Panc1 (cell line): ENCODE data around the gene P2RY2.

Source experiments
- POLR2AphosphoS5 ChIP-seq: IDR thresholded peaks from 2 replicates; pipeline ENCODE4 v1.6.1; 2012; ENCODE audit warnings: mild to moderate bottlenecking, low read depth, low read length, moderate library complexity
- REST ChIP-seq, 2 experiments: IDR thresholded peaks; 2 replicates each; pipeline ENCODE4 v1.6.1; 2011 to 2012; ENCODE audit warnings: low read depth in 2 of 2, control low read depth in 1 of 2, low read length in 1 of 2, mild to moderate bottlenecking in 1 of 2, moderate library complexity in 1 of 2; ENCODE audit not compliant: insufficient read depth in 1 of 2
- SIN3A ChIP-seq: IDR thresholded peaks from 2 replicates; pipeline ENCODE4 v1.6.1; 2012; ENCODE audit warnings: low read depth, mild to moderate bottlenecking, low read length, moderate library complexity, borderline replicate concordance; ENCODE audit not compliant: insufficient read depth
- TF ChIP-seq, protein P1 (sequence below): fragments of 450-650 bp; IDR thresholded peaks from 2 replicates; pipeline ENCODE4 v1.5.1; 2017; ENCODE audit warnings: mild to moderate bottlenecking

DNA sequence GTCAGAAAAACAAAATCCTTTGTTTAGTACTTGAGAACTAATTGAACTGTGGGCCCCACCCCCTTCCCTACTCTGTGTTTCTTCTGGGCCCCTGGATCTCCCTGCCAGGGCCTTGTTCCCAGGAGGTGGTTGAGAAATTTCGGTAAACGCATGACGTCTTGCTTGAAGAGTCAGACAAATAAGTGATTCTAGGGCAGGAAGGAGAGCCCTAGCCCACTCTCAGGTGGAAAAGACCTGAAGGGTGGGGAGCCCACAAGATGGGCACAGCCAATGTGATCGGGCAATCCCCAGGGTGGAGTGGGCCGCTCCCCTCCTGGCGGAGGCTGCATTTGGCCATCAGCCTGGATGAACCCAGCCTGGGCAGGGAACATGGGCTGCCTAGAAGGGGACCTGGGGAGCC lies 16.8 kb upstream of the P2RY2 start:
- TF ChIP-seq, protein P1, sequence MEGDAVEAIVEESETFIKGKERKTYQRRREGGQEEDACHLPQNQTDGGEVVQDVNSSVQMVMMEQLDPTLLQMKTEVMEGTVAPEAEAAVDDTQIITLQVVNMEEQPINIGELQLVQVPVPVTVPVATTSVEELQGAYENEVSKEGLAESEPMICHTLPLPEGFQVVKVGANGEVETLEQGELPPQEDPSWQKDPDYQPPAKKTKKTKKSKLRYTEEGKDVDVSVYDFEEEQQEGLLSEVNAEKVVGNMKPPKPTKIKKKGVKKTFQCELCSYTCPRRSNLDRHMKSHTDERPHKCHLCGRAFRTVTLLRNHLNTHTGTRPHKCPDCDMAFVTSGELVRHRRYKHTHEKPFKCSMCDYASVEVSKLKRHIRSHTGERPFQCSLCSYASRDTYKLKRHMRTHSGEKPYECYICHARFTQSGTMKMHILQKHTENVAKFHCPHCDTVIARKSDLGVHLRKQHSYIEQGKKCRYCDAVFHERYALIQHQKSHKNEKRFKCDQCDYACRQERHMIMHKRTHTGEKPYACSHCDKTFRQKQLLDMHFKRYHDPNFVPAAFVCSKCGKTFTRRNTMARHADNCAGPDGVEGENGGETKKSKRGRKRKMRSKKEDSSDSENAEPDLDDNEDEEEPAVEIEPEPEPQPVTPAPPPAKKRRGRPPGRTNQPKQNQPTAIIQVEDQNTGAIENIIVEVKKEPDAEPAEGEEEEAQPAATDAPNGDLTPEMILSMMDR = no peak
- TF ChIP-seq POLR2AphosphoS5 = no peak
- TF ChIP-seq SIN3A = no peak
- no peak for TF ChIP-seq REST (IDR thresholded peaks at IDR 0.05; ENCODE audit: insufficient read depth in 1 of 2, low read depth in 2 of 2, low read length in 1 of 2)
